HepG2 (cell line): ENCODE data around the gene KCNJ13.

Experiments used
- ATF6 ChIP-seq: sonication (generic); formaldehyde crosslinking; conservative IDR thresholded peaks from 2 replicates; pipeline ENCODE4 v1.4.0; 2020; ENCODE audit warnings: missing genetic modification reagents
- BRCA1 ChIP-seq: sonication (generic); formaldehyde crosslinking; IDR thresholded peaks from 2 replicates; pipeline ENCODE4 v1.4.0; 2020; ENCODE audit warnings: missing genetic modification reagents
- CC2D1A ChIP-seq: sonication (generic); formaldehyde crosslinking; IDR thresholded peaks from 2 replicates; pipeline ENCODE4 v1.8.1; 2023; ENCODE audit warnings: mild to moderate bottlenecking, missing genetic modification reagents
- CREM ChIP-seq, 2 experiments: sonication (generic) in 1 of 2; formaldehyde crosslinking in 1 of 2; IDR thresholded peaks; 2 replicates each; pipeline versions ENCODE4 v1.4.0 to v1.6.1; 2016 to 2020; ENCODE audit warnings: antibody characterized with exemption in 1 of 2, mild to moderate bottlenecking in 1 of 2, missing genetic modification reagents in 1 of 2
- CTCF ChIP-seq: sonication (generic); formaldehyde crosslinking; IDR thresholded peaks from 2 replicates; pipeline ENCODE4 v1.5.0; 2020; ENCODE audit warnings: mild to moderate bottlenecking, missing genetic modification reagents, moderate library complexity
- KDM1A ChIP-seq: IDR thresholded peaks from 2 replicates; pipeline ENCODE4 v1.6.1; 2016; ENCODE audit warnings: missing compliant biosample characterization
- KLF16 ChIP-seq, 2 experiments: sonication (generic) in 1 of 2; formaldehyde crosslinking in 1 of 2; IDR thresholded peaks; 2 replicates each; pipeline versions ENCODE4 v1.6.1 to v1.8.0; 2016 to 2023; ENCODE audit warnings: missing genetic modification reagents in 2 of 2, missing compliant biosample characterization in 1 of 2
- NFRKB ChIP-seq: fragments of 450-650 bp; IDR thresholded peaks from 2 replicates; pipeline ENCODE4 v1.6.1; 2017
- NR3C1 ChIP-seq: sonication (generic); formaldehyde crosslinking; IDR thresholded peaks from 2 replicates; pipeline ENCODE4 v1.4.0; 2020; ENCODE audit warnings: missing genetic modification reagents
- SIN3A ChIP-seq: IDR thresholded peaks from 2 replicates; pipeline ENCODE4 v1.6.1; 2011; ENCODE audit warnings: low read depth, mild to moderate bottlenecking, control low read depth, low read length, borderline replicate concordance
- SMAD3 ChIP-seq: sonication (generic); formaldehyde crosslinking; IDR thresholded peaks from 2 replicates; pipeline ENCODE4 v1.4.0; 2020; ENCODE audit warnings: missing genetic modification reagents
- SNAPC2 ChIP-seq: sonication (generic); formaldehyde crosslinking; IDR thresholded peaks from 2 replicates; pipeline ENCODE4 v1.8.1; 2022; ENCODE audit warnings: mild to moderate bottlenecking, missing genetic modification reagents
- ZBTB37 ChIP-seq: sonication (generic); formaldehyde crosslinking; IDR thresholded peaks from 2 replicates; pipeline ENCODE4 v1.4.0; 2020; ENCODE audit warnings: mild to moderate bottlenecking, missing genetic modification reagents
- ZNF737 ChIP-seq: sonication (generic); formaldehyde crosslinking; IDR thresholded peaks from 2 replicates; pipeline ENCODE4 v1.5.0; 2020; ENCODE audit warnings: missing genetic modification reagents, mild to moderate bottlenecking, borderline replicate concordance

GRCh38 chr2:232798187-232798586, 21.8 kb upstream of the KCNJ13 start:
- TF ChIP-seq KDM1A (no peak), BRCA1 (CRISPR knock-in tag) (no peak), NFRKB (no peak), SNAPC2 (CRISPR knock-in tag) (no peak), ZNF737 (CRISPR knock-in tag) (no peak), CTCF (CRISPR knock-in tag) (no peak), ATF6 (CRISPR knock-in tag) (no peak), SMAD3 (no peak), CC2D1A (no peak), SIN3A (no peak), KLF16 (CRISPR knock-in tag; IDR thresholded peaks at IDR 0.05) (no peak), ZBTB37 (CRISPR knock-in tag) (no peak), CREM (IDR thresholded peaks at IDR 0.05) (no peak), CREM (CRISPR knock-in tag; IDR thresholded peaks at IDR 0.05) (no peak), NR3C1 (CRISPR knock-in tag) (no peak)
